PC-9 (cell line): ENCODE measurements around the gene GALNT10. TPM values are rescaled to one million over a fixed set of nuclear protein-coding genes. Genes with fewer than 3 reads are reported as not detected.

ENCODE experiments used
- BruUV-seq: library from RNA; stranded (reverse); fragments of 400-500 nt; replicated peaks from 2 replicates; lab custom pipeline; 2021; lab: Mats Ljungman, UMichigan
- CTCF ChIA-PET: fragments of 300-600 bp; sonication (Branson Sonifier 250); formaldehyde crosslinking; loops from one replicate; lab custom pipeline; 2022; ENCODE audit warnings: antibody characterized with exemption; lab: Charles Lee
- POLR2A ChIA-PET: fragments of 300-600 bp; sonication (Branson Sonifier 250); formaldehyde crosslinking; loops from one replicate; lab custom pipeline; 2022; ENCODE audit warnings: antibody characterized with exemption; ENCODE audit not compliant: unreplicated experiment; lab: Charles Lee
- DNase-seq, 2 experiments: peaks; one replicate each; pipeline versions ENCODE4 v3.0.0 to v3.0.0-alpha.2; 2015 to 2022; ENCODE audit warnings: mixed read lengths in 1 of 2
- H2AFZ ChIP-seq: fragments of 200-600 bp; sonication (generic); 2 replicates; pipeline ENCODE4 v1.8.1; 2017; ENCODE audit warnings: antibody characterized with exemption
- H3F3A ChIP-seq: fragments of 200-600 bp; sonication (generic); 2 replicates; pipeline ENCODE4 v1.8.1; 2017; ENCODE audit warnings: antibody characterized with exemption, mild to moderate bottlenecking, low read depth; ENCODE audit not compliant: insufficient read depth
- H3K27ac ChIP-seq: fragments of 200-600 bp; sonication (generic); 2 replicates; pipeline ENCODE4 v1.6.1; 2016; ENCODE audit warnings: mixed run types
- H3K27me3 ChIP-seq: fragments of 200-600 bp; sonication (generic); 2 replicates; pipeline ENCODE4 v1.6.1; 2016; ENCODE audit warnings: low read depth, mixed run types; ENCODE audit not compliant: insufficient read depth
- H3K36me3 ChIP-seq: fragments of 200-600 bp; sonication (generic); 2 replicates; pipeline ENCODE4 v1.6.1; 2016; ENCODE audit warnings: low read depth, mixed run types
- H3K4me1 ChIP-seq: fragments of 200-600 bp; sonication (generic); replicated peaks from 2 replicates; pipeline ENCODE4 v1.6.1; 2016; ENCODE audit warnings: mixed run types; ENCODE audit not compliant: insufficient read depth
- H3K4me2 ChIP-seq: fragments of 200-600 bp; sonication (generic); 2 replicates; pipeline ENCODE4 v1.6.1; 2017; ENCODE audit warnings: mixed run types
- H3K4me3 ChIP-seq: fragments of 200-600 bp; sonication (generic); 2 replicates; pipeline ENCODE4 v1.6.1; 2016; ENCODE audit warnings: mixed run types
- H3K79me2 ChIP-seq: fragments of 200-600 bp; sonication (generic); 2 replicates; pipeline ENCODE4 v1.6.1; 2017; ENCODE audit warnings: low read depth, mixed run types
- H3K9me2 ChIP-seq: fragments of 200-600 bp; sonication (generic); 2 replicates; pipeline ENCODE4 v1.8.1; 2017; ENCODE audit warnings: mild to moderate bottlenecking; ENCODE audit not compliant: insufficient read depth
- H3K9me3 ChIP-seq: fragments of 200-600 bp; sonication (generic); 2 replicates; pipeline ENCODE4 v1.8.1; 2016; ENCODE audit warnings: low read depth; ENCODE audit not compliant: insufficient read depth
- H4K20me1 ChIP-seq: fragments of 200-600 bp; sonication (generic); 2 replicates; pipeline ENCODE4 v1.8.1; 2017; ENCODE audit not compliant: insufficient read depth
- CTCF ChIP-seq: fragments of 200-600 bp; sonication (generic); conservative IDR thresholded peaks from 2 replicates; pipeline ENCODE4 v1.6.1; 2017; ENCODE audit warnings: mixed run types, antibody characterized with exemption, mild to moderate bottlenecking, moderate library complexity
- EZH2 ChIP-seq: fragments of 200-600 bp; sonication (generic); IDR thresholded peaks from 2 replicates; pipeline ENCODE4 v1.8.0; 2017; ENCODE audit warnings: antibody characterized with exemption, low read depth
- intact Hi-C: fragments of 100-400 bp; cut with micrococcal nuclease; formaldehyde crosslinking; loops from one replicate; pipeline ENCODE4 v1.10.0; 2022; ENCODE audit not compliant: unreplicated experiment
- total RNA-seq: library from RNA; stranded (reverse); gene quantifications from 2 replicates; pipeline ENCODE4 v1.2.3, GENCODE V29; 2021

The GALNT10 gene
- total RNA-seq, 1 experiment from 2014 or later: 101 TPM

GRCh38 chr5:154334406-154335064 lies 144.0 kb downstream of the GALNT10 start:
- H4K20me1 ChIP-seq: no peaks in the 10 kb centered on the region
- TF ChIP-seq EZH2 (no peak), CTCF (no peak)
- no peaks in the 10 kb centered on the region for H3K27me3 ChIP-seq
- no peaks in the 10 kb centered on the region for H3K4me1 ChIP-seq
- no peak overlapping the region for H3K4me3 ChIP-seq
- intact Hi-C loops: loop anchor here (5.0 kb wide), 1 partner anchor 388 kb away; no protein-coding TSS in a partner anchor
- ChIA-PET POLR2A (no interaction called here), CTCF (no interaction called here)
- no peak for DNase-seq
- no peak overlapping the region for H3K4me2 ChIP-seq
- 0 out of 2 replicates have a peak, but pooled peaks cover 3% of the 10 kb centered on the region for H3F3A ChIP-seq
- BruUV-seq: no TSS peak
- H3K27ac ChIP-seq: no peak overlapping the region
- H3K36me3 ChIP-seq: peaks cover 16% of the 10 kb centered on the region
- no peaks in the 10 kb centered on the region for H3K9me3 ChIP-seq
- no peaks in the 10 kb centered on the region for H3K79me2 ChIP-seq
- no peaks in the 10 kb centered on the region for H3K9me2 ChIP-seq
- no peak overlapping the region for H2AFZ ChIP-seq

- ChIA-PET CTCF (no interaction called here), POLR2A (no interaction called here)
- intact Hi-C loops: loop anchor here (5.0 kb wide), 1 partner anchor 387 kb away; no protein-coding TSS in a partner anchor
- Histone ChIP-seq H2AFZ (no peak overlapping the region), H3K9me2 (no peaks in the 10 kb centered on the region), H3K79me2 (no peaks in the 10 kb centered on the region), H3K9me3 (no peaks in the 10 kb centered on the region), H3K4me2 (no peak overlapping the region), H4K20me1 (no peaks in the 10 kb centered on the region), H3K36me3 (peaks cover 16% of the 10 kb centered on the region), H3F3A (0 out of 2 replicates have a peak, but pooled peaks cover 3% of the 10 kb centered on the region), H3K4me3 (no peak overlapping the region), H3K27ac (no peak overlapping the region), H3K4me1 (no peaks in the 10 kb centered on the region), H3K27me3 (no peaks in the 10 kb centered on the region)
- TF ChIP-seq CTCF: no peak
- no peak for TF ChIP-seq EZH2
- DNase-seq: no peak
- BruUV-seq: no TSS peak
Observed at GRCh38 chr5:154335065-154335448, 144.5 kb downstream of the GALNT10 start.

- Histone ChIP-seq H3K4me3 (no peak overlapping the region), H3K9me3 (no peaks in the 10 kb centered on the region), H3K4me2 (no peak overlapping the region), H3K4me1 (no peaks in the 10 kb centered on the region), H3K9me2 (no peaks in the 10 kb centered on the region), H4K20me1 (no peaks in the 10 kb centered on the region), H2AFZ (no peak overlapping the region), H3F3A (0 out of 2 replicates have a peak, but pooled peaks cover 6% of the 10 kb centered on the region), H3K27ac (no peak overlapping the region), H3K36me3 (peaks cover 3% of the 10 kb centered on the region; the same call in 1 of the 2 replicates), H3K79me2 (0 out of 2 replicates have a peak, but pooled peaks cover 5% of the 10 kb centered on the region), H3K27me3 (no peaks in the 10 kb centered on the region)
- intact Hi-C loops: no loop called here
- BruUV-seq: no TSS peak
- ChIA-PET POLR2A (no interaction called here), CTCF (no interaction called here)
- TF ChIP-seq EZH2 (no peak), CTCF (no peak)
- no peak for DNase-seq
Observed at GRCh38 chr5:154341620-154342019, 151.1 kb downstream of the GALNT10 start.
